Cardiac fibroblast (primary cell): ENCODE data around the gene MTREX.

ENCODE experiments used
- DNase-seq, 2 donors: peaks; one replicate each; pipeline versions ENCODE4 v3.0.0 to v3.0.0-alpha.2; 2010; ENCODE audit warnings: low read depth in 2 of 2
- H3K4me3 ChIP-seq, 2 donors: replicated peaks in 1 of 2; 1 replicate in 1 of 2; 2 replicates in 1 of 2; pipeline ENCODE4 v1.5.1; 2011; ENCODE audit warnings: low read depth in 2 of 2, low read length in 2 of 2, mild to moderate bottlenecking in 2 of 2, moderate library complexity in 1 of 2
- TF ChIP-seq, protein P1 (sequence below): IDR thresholded peaks from one replicate; pipeline ENCODE4 v1.5.1; 2011; ENCODE audit warnings: low read depth, mild to moderate bottlenecking, low read length, inconsistent platforms

The MTREX gene

DNA sequence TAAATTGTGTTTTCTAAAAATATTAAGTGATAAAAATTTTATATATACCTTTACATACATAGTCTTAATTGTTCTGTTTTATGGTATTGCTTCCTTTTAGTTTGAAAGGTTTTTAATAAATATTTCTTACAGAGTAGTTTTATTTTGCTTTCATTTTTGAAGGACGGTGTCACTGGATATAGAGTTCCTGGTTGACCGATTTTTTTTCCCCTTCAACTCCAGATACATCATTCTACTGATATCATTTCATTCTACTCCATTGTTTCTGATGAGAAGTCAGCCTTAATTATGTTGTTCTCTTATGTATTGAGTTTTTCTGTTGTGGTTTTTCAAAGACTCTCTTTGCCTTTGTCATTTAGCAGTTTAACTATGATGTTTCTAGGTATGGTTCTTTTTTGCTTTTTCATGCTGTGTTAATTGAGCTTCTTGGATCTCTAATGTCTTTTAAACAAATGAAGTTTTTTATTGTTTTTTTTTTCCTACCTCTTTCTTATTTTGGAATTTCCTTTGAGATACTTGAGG lies 30.4 kb downstream of the MTREX start:
- H3K4me3 ChIP-seq, result peak overlapping the region in 1 of 2 donors; percentile 8
- TF ChIP-seq, protein P1, sequence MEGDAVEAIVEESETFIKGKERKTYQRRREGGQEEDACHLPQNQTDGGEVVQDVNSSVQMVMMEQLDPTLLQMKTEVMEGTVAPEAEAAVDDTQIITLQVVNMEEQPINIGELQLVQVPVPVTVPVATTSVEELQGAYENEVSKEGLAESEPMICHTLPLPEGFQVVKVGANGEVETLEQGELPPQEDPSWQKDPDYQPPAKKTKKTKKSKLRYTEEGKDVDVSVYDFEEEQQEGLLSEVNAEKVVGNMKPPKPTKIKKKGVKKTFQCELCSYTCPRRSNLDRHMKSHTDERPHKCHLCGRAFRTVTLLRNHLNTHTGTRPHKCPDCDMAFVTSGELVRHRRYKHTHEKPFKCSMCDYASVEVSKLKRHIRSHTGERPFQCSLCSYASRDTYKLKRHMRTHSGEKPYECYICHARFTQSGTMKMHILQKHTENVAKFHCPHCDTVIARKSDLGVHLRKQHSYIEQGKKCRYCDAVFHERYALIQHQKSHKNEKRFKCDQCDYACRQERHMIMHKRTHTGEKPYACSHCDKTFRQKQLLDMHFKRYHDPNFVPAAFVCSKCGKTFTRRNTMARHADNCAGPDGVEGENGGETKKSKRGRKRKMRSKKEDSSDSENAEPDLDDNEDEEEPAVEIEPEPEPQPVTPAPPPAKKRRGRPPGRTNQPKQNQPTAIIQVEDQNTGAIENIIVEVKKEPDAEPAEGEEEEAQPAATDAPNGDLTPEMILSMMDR, result no peak

DNA sequence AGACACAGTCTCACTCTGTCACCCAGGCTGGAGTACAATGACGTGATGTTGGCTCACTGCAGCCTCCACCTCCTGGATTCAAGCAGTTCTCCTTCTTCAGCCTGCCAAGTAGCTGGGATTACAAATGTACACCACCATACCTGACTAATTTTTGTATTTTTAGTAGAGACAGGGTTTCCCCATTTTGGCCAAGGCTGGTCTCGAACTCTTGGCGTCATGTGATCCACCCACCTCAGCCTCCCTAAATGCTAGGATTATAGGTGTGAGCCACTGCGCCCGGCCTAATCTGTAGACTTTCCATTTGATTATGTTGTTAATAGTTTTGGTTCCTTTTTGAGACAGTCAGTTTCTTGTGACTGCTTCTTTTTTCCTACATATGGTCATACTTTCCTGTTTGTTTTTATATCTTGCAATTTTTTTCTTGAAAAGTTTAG lies 31.0 kb downstream of the MTREX start:
- H3K4me3 ChIP-seq, result no peak overlapping the region
- peak in 1 of 2 donors; percentile 42 for DNase-seq
- TF ChIP-seq, protein P1, result no peak

More for the DNA sequence above, 30.4 kb downstream of the MTREX start:
- DNase-seq, result peak; percentile 7 to 22

DNA sequence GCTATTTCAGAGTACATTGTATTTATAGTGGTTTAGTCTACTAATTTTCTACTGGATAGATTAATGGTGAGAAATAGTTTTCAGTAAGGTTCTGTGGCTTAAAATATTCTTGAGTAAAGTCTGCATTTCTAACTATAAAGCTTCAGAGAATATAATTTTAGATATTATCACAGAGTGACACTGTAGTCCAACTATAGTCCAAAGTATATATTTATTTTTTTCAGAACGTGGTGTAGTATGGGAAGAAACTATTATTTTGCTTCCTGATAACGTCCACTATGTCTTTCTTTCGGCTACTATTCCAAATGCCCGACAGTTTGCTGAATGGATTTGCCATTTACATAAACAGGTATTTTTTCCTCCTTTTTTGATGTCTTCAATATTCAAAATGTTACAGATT lies 35.3 kb downstream of the MTREX start:
- no peak overlapping the region for H3K4me3 ChIP-seq
- no peak for DNase-seq
- TF ChIP-seq, protein P1, result no peak

DNA sequence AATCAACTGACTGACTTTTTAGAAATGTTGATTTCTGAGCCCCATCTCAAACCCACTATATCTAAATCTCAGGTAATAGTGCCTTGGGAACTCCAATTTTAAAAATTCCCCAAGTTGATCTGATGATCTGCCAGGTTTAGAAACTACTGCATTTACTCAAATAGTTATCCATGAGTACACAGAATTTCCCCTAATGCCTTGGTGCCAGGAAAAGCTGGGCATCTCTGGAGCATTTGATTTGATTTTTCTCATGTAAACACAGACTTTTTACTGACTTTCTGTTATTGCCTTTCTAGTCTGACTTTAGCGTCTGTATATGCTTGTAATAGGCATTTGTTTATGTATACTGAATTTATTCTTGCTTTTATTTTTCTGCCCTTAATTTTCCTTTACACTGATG lies 35.8 kb downstream of the MTREX start:
- TF ChIP-seq, protein P1, result no peak
- H3K4me3 ChIP-seq, result no peak overlapping the region
- no peak for DNase-seq

DNA sequence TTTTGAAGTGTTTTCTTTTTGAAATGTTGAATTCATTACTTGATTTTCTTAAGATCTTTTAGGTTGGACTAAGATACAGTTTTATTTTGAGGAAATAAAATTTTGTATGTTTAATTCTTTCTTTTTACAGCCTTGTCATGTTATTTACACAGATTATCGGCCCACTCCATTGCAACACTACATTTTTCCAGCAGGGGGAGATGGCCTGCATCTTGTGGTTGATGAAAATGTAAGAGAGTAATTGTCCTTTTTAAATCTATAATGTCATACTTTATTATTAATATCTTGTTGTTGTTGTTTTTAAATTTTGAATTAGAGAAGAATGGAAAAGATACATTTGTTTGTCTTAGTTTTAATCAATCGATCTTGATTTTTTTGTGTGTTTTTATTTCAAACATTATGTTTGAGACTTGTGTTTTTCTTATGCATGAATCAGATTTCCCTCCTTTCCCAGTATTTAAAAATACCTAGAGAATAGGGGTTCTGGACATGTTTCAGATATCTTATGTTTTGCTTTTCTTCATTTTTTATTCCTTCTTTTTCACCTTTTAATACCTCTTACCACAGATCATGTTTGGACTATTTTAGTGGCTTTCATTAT lies 36.7 kb downstream of the MTREX start:
- H3K4me3 ChIP-seq, result no peak overlapping the region
- peak; percentile 81 to 83 for DNase-seq
- TF ChIP-seq, protein P1, result peak; percentile 92

DNA sequence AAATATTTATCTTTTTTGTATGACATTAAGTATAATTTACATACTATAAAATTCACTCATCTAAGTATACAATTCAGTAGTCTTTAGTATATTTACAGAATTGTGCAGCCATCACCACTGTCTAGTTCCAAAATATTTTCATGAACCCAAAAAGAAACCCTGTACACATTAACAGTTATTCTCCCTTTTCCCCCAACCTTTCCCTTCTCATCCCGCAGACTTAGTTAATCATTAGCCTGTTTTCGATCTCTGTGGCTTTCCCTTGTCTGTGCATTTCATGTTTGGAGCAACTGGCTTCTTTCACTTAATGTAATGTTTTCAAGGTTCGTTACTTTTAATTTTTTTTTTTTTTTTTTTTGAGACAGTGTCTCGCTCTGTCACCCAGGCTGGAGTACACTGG lies 37.5 kb downstream of the MTREX start:
- no peak overlapping the region for H3K4me3 ChIP-seq
- TF ChIP-seq, protein P1, result no peak
- no peak for DNase-seq
